Caco-2 (cell line): ENCODE measurements around the gene ITGAE. TPM values are rescaled to one million over a fixed set of nuclear protein-coding genes. Genes with fewer than 3 reads are reported as not detected.

Experiments used
- BruUV-seq: library from RNA; stranded (reverse); fragments of 400-500 nt; replicated peaks from 2 replicates; lab custom pipeline; 2021; lab: Mats Ljungman, UMichigan
- CTCF ChIA-PET: fragments of 300-600 bp; sonication (Branson Sonifier 250); formaldehyde crosslinking; loops from one replicate; lab custom pipeline; 2022; ENCODE audit warnings: antibody characterized with exemption; lab: Charles Lee
- POLR2A ChIA-PET: fragments of 300-600 bp; sonication (Branson Sonifier 250); formaldehyde crosslinking; loops from one replicate; lab custom pipeline; 2022; ENCODE audit warnings: antibody characterized with exemption; lab: Charles Lee
- DNase-seq, 2 experiments: peaks; one replicate each; pipeline versions ENCODE4 v3.0.0 to v3.0.0-alpha.2; 2020 to 2022
- H3K27me3 ChIP-seq: replicated peaks from 2 replicates; pipeline ENCODE4 v1.6.0; 2011; ENCODE audit warnings: low read length; ENCODE audit not compliant: control insufficient read depth, insufficient read depth
- H3K36me3 ChIP-seq: 2 replicates; pipeline ENCODE4 v1.5.1; 2011; ENCODE audit warnings: low read length; ENCODE audit not compliant: control insufficient read depth, insufficient read depth
- H3K4me1 ChIP-seq: fragments of 250-450 bp; sonication (Bioruptor Pico); 2 replicates; pipeline ENCODE4 v1.5.1; 2020; ENCODE audit warnings: mild to moderate bottlenecking
- H3K4me3 ChIP-seq: 2 replicates; pipeline ENCODE4 v1.5.1; 2011; ENCODE audit warnings: low read depth, mild to moderate bottlenecking, control low read depth, low read length
- H3K9me3 ChIP-seq: fragments of 250-450 bp; sonication (Bioruptor Pico); 2 replicates; pipeline ENCODE4 v1.5.1; 2020; ENCODE audit warnings: mild to moderate bottlenecking, moderate library complexity
- H3K27ac Mint-ChIP-seq: one replicate; pipeline ENCODE4 v1.8.0; 2022; ENCODE audit warnings: mixed read lengths; ENCODE audit not compliant: unreplicated experiment
- H3K27me3 Mint-ChIP-seq: one replicate; pipeline ENCODE4 v1.8.0; 2022; ENCODE audit warnings: mixed read lengths; ENCODE audit not compliant: insufficient read depth, unreplicated experiment
- H3K36me3 Mint-ChIP-seq: one replicate; pipeline ENCODE4 v1.8.0; 2022; ENCODE audit warnings: mild to moderate bottlenecking, mixed read lengths; ENCODE audit not compliant: insufficient read depth, unreplicated experiment
- H3K4me1 Mint-ChIP-seq: one replicate; pipeline ENCODE4 v1.8.0; 2022; ENCODE audit warnings: low read depth, mixed read lengths; ENCODE audit not compliant: unreplicated experiment
- H3K4me3 Mint-ChIP-seq: one replicate; pipeline ENCODE4 v1.8.0; 2022; ENCODE audit warnings: mild to moderate bottlenecking, moderate library complexity, mixed read lengths; ENCODE audit not compliant: unreplicated experiment
- H3K9me3 Mint-ChIP-seq: one replicate; pipeline ENCODE4 v1.8.0; 2022; ENCODE audit warnings: mixed read lengths; ENCODE audit not compliant: unreplicated experiment
- CTCF ChIP-seq, 2 experiments: fragments of 200-600 bp in 1 of 2; IDR thresholded peaks; 1 replicate in 1 of 2; 2 replicates in 1 of 2; pipeline versions ENCODE4 v1.5.1 to v1.8.0; 2011 to 2022; ENCODE audit warnings: antibody characterized with exemption in 1 of 2, control low read depth in 1 of 2, inconsistent platforms in 1 of 2, low read depth in 1 of 2, low read length in 1 of 2, mild to moderate bottlenecking in 1 of 2, moderate library complexity in 1 of 2; ENCODE audit not compliant: insufficient read depth in 1 of 2, severe bottlenecking in 1 of 2, unreplicated experiment in 1 of 2
- intact Hi-C: fragments of 100-400 bp; cut with micrococcal nuclease; formaldehyde crosslinking; loops from one replicate; pipeline ENCODE4 v1.10.0; 2022; ENCODE audit not compliant: unreplicated experiment
- total RNA-seq: library from RNA; stranded (reverse); gene quantifications from 2 replicates; pipeline ENCODE4 v1.2.3, GENCODE V29; 2022

The ITGAE gene
- total RNA-seq, 1 experiment from 2014 or later, result 12.8 TPM

- ChIA-PET POLR2A (no interaction called here), CTCF (no interaction called here)
- Histone ChIP-seq H3K9me3 (no peaks in the 10 kb centered on the region), H3K4me1 (no peaks in the 10 kb centered on the region), H3K27me3 (no peaks in the 10 kb centered on the region), H3K4me3 (no peak overlapping the region), H3K36me3 (no peaks in the 10 kb centered on the region)
- no peak for TF ChIP-seq CTCF (IDR thresholded peaks at IDR 0.05; ENCODE audit: insufficient read depth in 1 of 2, low read depth in 1 of 2, low read length in 1 of 2, severe bottlenecking in 1 of 2, unreplicated experiment in 1 of 2)
- no peak overlapping the region for H3K27ac Mint-ChIP-seq
- no peaks in the 10 kb centered on the region for H3K4me1 Mint-ChIP-seq
- DNase-seq, result no peak
- BruUV-seq, result no TSS peak
- no peaks in the 10 kb centered on the region for H3K27me3 Mint-ChIP-seq
- no peak overlapping the region for H3K4me3 Mint-ChIP-seq
- no peaks in the 10 kb centered on the region for H3K36me3 Mint-ChIP-seq
- intact Hi-C loops, result no loop called here
- H3K9me3 Mint-ChIP-seq, result peaks cover 9% of the 10 kb centered on the region
Measured at GRCh38 chr17:3759597-3760216, 41.3 kb downstream of the ITGAE start.

- no peak for TF ChIP-seq CTCF (IDR thresholded peaks at IDR 0.05; ENCODE audit: insufficient read depth in 1 of 2, low read depth in 1 of 2, low read length in 1 of 2, severe bottlenecking in 1 of 2, unreplicated experiment in 1 of 2)
- Mint-ChIP-seq H3K27me3 (no peaks in the 10 kb centered on the region), H3K36me3 (no peaks in the 10 kb centered on the region), H3K4me3 (peak overlapping the region; percentile 79), H3K4me1 (no peaks in the 10 kb centered on the region), H3K9me3 (no peaks in the 10 kb centered on the region), H3K27ac (peak overlapping the region; percentile 70)
- peak in 1 of 2 experiments; percentile 39 for DNase-seq
- H3K9me3 ChIP-seq, result no peaks in the 10 kb centered on the region
- H3K4me3 ChIP-seq, result peak overlapping the region; percentile 59
- BruUV-seq, result TSS peak; percentile 81
- intact Hi-C loops, result no loop called here
- H3K4me1 ChIP-seq, result peaks cover 3% of the 10 kb centered on the region; the same call in 1 of the 2 replicates
- no peaks in the 10 kb centered on the region for H3K36me3 ChIP-seq
- CTCF ChIA-PET, result interaction anchor here (0.6 to 1.0 kb wide), 4 partner anchors 17 to 140 kb away, joined by 3 to 10 read pairs (median 4); partner anchors contain the start of gene NCBP3
- no peaks in the 10 kb centered on the region for H3K27me3 ChIP-seq
- POLR2A ChIA-PET, result interaction anchor here (0.6 kb wide), 2 partner anchors 28 to 126 kb away, joined by 3 to 5 read pairs; no protein-coding TSS in a partner anchor
Measured at GRCh38 chr17:3755335-3756030, 45.5 kb downstream of the ITGAE start.

GRCh38 chr17:3754458-3755334 is 46.3 kb downstream of the ITGAE start:
- peak; percentile 92 to 95 for DNase-seq
- ChIA-PET POLR2A (interaction anchor here (0.6 to 1.2 kb wide), 3 partner anchors 27 to 125 kb away, joined by 3 to 5 read pairs (median 3); no protein-coding TSS in a partner anchor), CTCF (interaction anchor here (0.6 to 1.0 kb wide), 3 partner anchors 16 to 91 kb away, joined by 3 to 10 read pairs (median 4); partner anchors contain the start of gene NCBP3)
- H3K4me3 Mint-ChIP-seq, result peak overlapping the region; percentile 79
- peaks cover 3% of the 10 kb centered on the region; the same call in 1 of the 2 replicates for H3K4me1 ChIP-seq
- no peak for TF ChIP-seq CTCF (IDR thresholded peaks at IDR 0.05; ENCODE audit: insufficient read depth in 1 of 2, low read depth in 1 of 2, low read length in 1 of 2, severe bottlenecking in 1 of 2, unreplicated experiment in 1 of 2)
- H3K27me3 Mint-ChIP-seq, result no peaks in the 10 kb centered on the region
- BruUV-seq, result no TSS peak
- no peaks in the 10 kb centered on the region for H3K9me3 ChIP-seq
- intact Hi-C loops, result no loop called here
- no peaks in the 10 kb centered on the region for H3K36me3 ChIP-seq
- peak overlapping the region; percentile 59 for H3K4me3 ChIP-seq
- no peaks in the 10 kb centered on the region for H3K36me3 Mint-ChIP-seq
- no peaks in the 10 kb centered on the region for H3K9me3 Mint-ChIP-seq
- H3K27ac Mint-ChIP-seq, result peak overlapping the region; percentile 70
- no peaks in the 10 kb centered on the region for H3K4me1 Mint-ChIP-seq
- H3K27me3 ChIP-seq, result no peaks in the 10 kb centered on the region
